ENCODE data around the gene SCN5A.

SCN5A gene

DNA sequence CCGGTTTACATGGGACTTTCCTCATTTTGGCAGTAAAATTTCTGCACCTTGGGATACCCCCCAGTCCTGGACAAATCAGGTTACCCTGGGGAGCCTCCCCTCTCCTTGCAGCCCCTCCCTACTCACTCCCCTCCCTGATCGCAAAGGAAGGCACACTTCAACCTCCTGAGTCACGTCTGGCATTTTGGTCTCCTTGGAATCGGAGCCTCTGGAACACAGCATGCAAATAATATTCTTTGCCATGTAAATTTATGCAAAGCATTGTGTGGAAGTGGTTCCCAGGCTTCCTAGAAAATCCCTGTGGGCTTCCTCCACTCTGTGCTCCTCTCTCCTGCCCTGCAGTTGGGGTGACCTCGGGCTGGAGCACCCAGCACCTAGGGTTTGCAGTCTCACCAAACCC lies 11.6 kb downstream of the SCN5A start:
- Histone ChIP-seq H3K9me3 (ENCODE audit: low read depth, low read length) (no peaks in the 10 kb centered on the region), H3K36me3 (ENCODE audit: insufficient read depth, low read length) (no peaks in the 10 kb centered on the region), H3K4me3 (no peak overlapping the region), H3K9ac (ENCODE audit: insufficient read length) (no peak overlapping the region), H3K27ac (no peak overlapping the region)
- TF ChIP-seq POLR2AphosphoS5 (IDR thresholded peaks at IDR 0.05; ENCODE audit: borderline replicate concordance, low read depth, low read length) (no peak), FOXP2 (optimal IDR thresholded peaks at IDR 0.05; ENCODE audit: control extremely low read depth, extremely low read length, insufficient read depth) (no peak), EZH2 (IDR thresholded peaks at IDR 0.05) (no peak)
- DNase-seq (ENCODE audit: low read depth, low spot score): no peak

DNA sequence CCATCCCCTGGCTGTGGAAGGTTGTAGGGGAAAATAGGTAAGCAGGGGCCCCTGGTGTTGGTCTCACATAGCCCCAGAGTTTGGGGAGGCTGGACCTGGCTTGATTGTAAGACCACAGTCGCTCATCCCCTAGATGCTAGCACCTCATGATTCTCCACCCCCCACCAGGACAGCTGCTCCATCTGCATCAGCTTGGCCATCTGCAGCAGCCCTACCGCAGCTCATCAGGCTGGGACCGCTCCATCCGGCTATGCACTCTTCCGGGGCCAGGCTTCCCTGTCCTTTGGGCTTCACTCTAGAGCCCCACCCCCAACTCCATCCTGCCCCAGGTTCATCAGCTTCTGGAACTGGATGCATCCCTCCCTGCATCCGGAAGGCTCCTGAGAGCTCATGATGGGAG lies 12.6 kb downstream of the SCN5A start:
- H3K9me3 ChIP-seq (ENCODE audit: low read depth, low read length): no peaks in the 10 kb centered on the region
- no peaks in the 10 kb centered on the region for H3K36me3 ChIP-seq (ENCODE audit: insufficient read depth, low read length)
- no peak overlapping the region for H3K4me3 ChIP-seq
- H3K27ac ChIP-seq: no peak overlapping the region
- TF ChIP-seq FOXP2 (optimal IDR thresholded peaks at IDR 0.05; ENCODE audit: control extremely low read depth, extremely low read length, insufficient read depth) (no peak), EZH2 (IDR thresholded peaks at IDR 0.05) (no peak), POLR2AphosphoS5 (IDR thresholded peaks at IDR 0.05; ENCODE audit: borderline replicate concordance, low read depth, low read length) (no peak)
- no peak for DNase-seq (ENCODE audit: low read depth, low spot score)
- no peak overlapping the region for H3K9ac ChIP-seq (ENCODE audit: insufficient read length)

- TF ChIP-seq FOXP2 (optimal IDR thresholded peaks at IDR 0.05; ENCODE audit: control extremely low read depth, extremely low read length, insufficient read depth) (no peak), POLR2AphosphoS5 (IDR thresholded peaks at IDR 0.05; ENCODE audit: borderline replicate concordance, low read depth, low read length) (no peak), EZH2 (IDR thresholded peaks at IDR 0.05) (no peak)
- no peaks in the 10 kb centered on the region for H3K36me3 ChIP-seq (ENCODE audit: insufficient read depth, low read length)
- no peak overlapping the region for H3K9ac ChIP-seq (ENCODE audit: insufficient read length)
- no peaks in the 10 kb centered on the region for H3K9me3 ChIP-seq (ENCODE audit: low read depth, low read length)
- no peak overlapping the region for H3K4me3 ChIP-seq
- H3K27ac ChIP-seq: no peak overlapping the region
- DNase-seq (ENCODE audit: low read depth, low spot score): no peak
Measured at GRCh38 chr3:38636464-38636863, 13.0 kb downstream of the SCN5A start.

DNA sequence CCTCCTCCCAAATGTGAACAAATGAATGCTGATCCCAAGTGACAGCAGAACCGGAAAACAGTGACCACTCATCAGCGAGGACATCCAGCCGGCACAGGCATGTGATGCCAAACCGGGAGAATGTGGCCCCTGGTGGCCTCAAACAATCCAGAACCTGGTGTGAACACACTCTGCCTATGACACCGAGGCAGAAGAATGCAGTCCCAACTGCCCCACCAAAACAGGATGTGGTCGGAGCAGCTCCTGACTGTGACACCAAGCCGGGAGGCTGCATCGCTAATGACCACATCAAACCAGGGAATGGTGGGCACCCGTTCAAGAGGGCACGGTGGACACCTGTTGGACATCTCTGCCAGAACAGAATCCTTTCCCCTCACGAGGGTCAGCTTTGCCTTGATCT lies 15.4 kb downstream of the SCN5A start:
- no peak overlapping the region for H3K4me3 ChIP-seq
- H3K36me3 ChIP-seq (ENCODE audit: insufficient read depth, low read length): no peaks in the 10 kb centered on the region
- H3K9me3 ChIP-seq (ENCODE audit: low read depth, low read length): no peaks in the 10 kb centered on the region
- no peak for TF ChIP-seq FOXP2 (optimal IDR thresholded peaks at IDR 0.05; ENCODE audit: control extremely low read depth, extremely low read length, insufficient read depth)
- no peak for TF ChIP-seq EZH2 (IDR thresholded peaks at IDR 0.05)
- no peak for TF ChIP-seq POLR2AphosphoS5 (IDR thresholded peaks at IDR 0.05; ENCODE audit: borderline replicate concordance, low read depth, low read length)
- no peak for DNase-seq (ENCODE audit: low read depth, low spot score)
- no peak overlapping the region for H3K9ac ChIP-seq (ENCODE audit: insufficient read length)
- no peak overlapping the region for H3K27ac ChIP-seq

GRCh38 chr3:38632989-38633388 lies 16.5 kb downstream of the SCN5A start:
- no peak for DNase-seq (ENCODE audit: low read depth, low spot score)
- Histone ChIP-seq H3K27ac (no peak overlapping the region), H3K36me3 (ENCODE audit: insufficient read depth, low read length) (no peaks in the 10 kb centered on the region), H3K4me3 (no peak overlapping the region), H3K9me3 (ENCODE audit: low read depth, low read length) (no peaks in the 10 kb centered on the region), H3K9ac (ENCODE audit: insufficient read length) (no peak overlapping the region)
- TF ChIP-seq POLR2AphosphoS5 (IDR thresholded peaks at IDR 0.05; ENCODE audit: borderline replicate concordance, low read depth, low read length) (no peak), FOXP2 (optimal IDR thresholded peaks at IDR 0.05; ENCODE audit: control extremely low read depth, extremely low read length, insufficient read depth) (no peak), EZH2 (IDR thresholded peaks at IDR 0.05) (no peak)

- no peak overlapping the region for H3K9ac ChIP-seq (ENCODE audit: insufficient read length)
- H3K27ac ChIP-seq: no peak overlapping the region
- H3K36me3 ChIP-seq (ENCODE audit: insufficient read depth, low read length): no peaks in the 10 kb centered on the region
- no peak for TF ChIP-seq POLR2AphosphoS5 (IDR thresholded peaks at IDR 0.05; ENCODE audit: borderline replicate concordance, low read depth, low read length)
- TF ChIP-seq FOXP2 (optimal IDR thresholded peaks at IDR 0.05; ENCODE audit: control extremely low read depth, extremely low read length, insufficient read depth): no peak
- TF ChIP-seq EZH2 (IDR thresholded peaks at IDR 0.05): no peak
- H3K4me3 ChIP-seq: no peak overlapping the region
- H3K9me3 ChIP-seq (ENCODE audit: low read depth, low read length): no peaks in the 10 kb centered on the region
- no peak for DNase-seq (ENCODE audit: low read depth, low spot score)
Measured at GRCh38 chr3:38630606-38631005, 18.9 kb downstream of the SCN5A start.

DNA sequence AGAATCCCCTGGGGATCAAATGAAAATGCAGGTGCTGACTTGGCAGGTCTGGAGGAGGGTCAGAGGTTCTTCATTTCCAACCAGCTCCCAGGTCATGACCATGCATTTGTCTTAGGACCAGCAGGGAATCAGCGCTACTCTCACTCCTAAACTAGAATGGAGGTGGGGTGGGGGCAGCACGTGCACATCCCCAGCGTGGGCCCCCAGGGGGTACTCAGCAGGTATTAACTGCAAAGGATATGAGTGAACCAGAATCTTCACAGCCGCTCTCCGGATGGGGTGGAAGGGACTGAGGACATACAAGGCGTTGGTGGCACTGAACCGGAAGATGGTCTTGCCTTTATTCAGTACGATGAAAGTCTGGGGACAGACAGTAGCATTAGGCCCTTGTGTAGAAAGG lies 19.4 kb downstream of the SCN5A start:
- no peak for DNase-seq (ENCODE audit: low read depth, low spot score)
- Histone ChIP-seq H3K9me3 (ENCODE audit: low read depth, low read length) (no peaks in the 10 kb centered on the region), H3K36me3 (ENCODE audit: insufficient read depth, low read length) (no peaks in the 10 kb centered on the region), H3K4me3 (no peak overlapping the region), H3K27ac (no peak overlapping the region), H3K9ac (ENCODE audit: insufficient read length) (no peak overlapping the region)
- TF ChIP-seq POLR2AphosphoS5 (IDR thresholded peaks at IDR 0.05; ENCODE audit: borderline replicate concordance, low read depth, low read length) (no peak), FOXP2 (optimal IDR thresholded peaks at IDR 0.05; ENCODE audit: control extremely low read depth, extremely low read length, insufficient read depth) (no peak), EZH2 (IDR thresholded peaks at IDR 0.05) (no peak)

GRCh38 chr3:38628835-38629234 lies 20.7 kb downstream of the SCN5A start:
- TF ChIP-seq FOXP2 (optimal IDR thresholded peaks at IDR 0.05; ENCODE audit: control extremely low read depth, extremely low read length, insufficient read depth) (no peak), POLR2AphosphoS5 (IDR thresholded peaks at IDR 0.05; ENCODE audit: borderline replicate concordance, low read depth, low read length) (no peak), EZH2 (IDR thresholded peaks at IDR 0.05) (no peak)
- DNase-seq (ENCODE audit: low read depth, low spot score): no peak
- H3K4me3 ChIP-seq: no peak overlapping the region
- no peak overlapping the region for H3K9ac ChIP-seq (ENCODE audit: insufficient read length)
- H3K27ac ChIP-seq: no peak overlapping the region
- no peaks in the 10 kb centered on the region for H3K36me3 ChIP-seq (ENCODE audit: insufficient read depth, low read length)
- H3K9me3 ChIP-seq (ENCODE audit: low read depth, low read length): no peaks in the 10 kb centered on the region

DNA sequence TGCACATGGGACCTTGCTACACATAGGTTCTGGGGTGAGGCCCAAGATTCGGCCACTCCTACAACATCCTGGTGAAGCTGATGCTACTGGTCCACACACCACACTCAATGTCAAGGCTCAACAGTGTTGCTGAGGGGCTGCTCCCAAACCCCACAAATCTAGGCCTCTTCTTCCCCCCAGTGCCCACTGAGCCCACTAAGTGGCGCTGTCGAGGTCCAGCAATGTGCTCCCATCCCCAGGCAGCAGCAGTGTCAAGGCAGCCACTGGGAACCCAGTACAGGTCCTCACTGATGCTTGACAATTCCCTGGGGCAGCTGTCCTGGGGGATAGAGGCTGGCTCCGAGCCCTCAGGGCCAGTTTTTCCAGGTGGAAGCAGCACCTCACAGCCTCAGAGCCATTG lies 21.5 kb downstream of the SCN5A start:
- H3K27ac ChIP-seq: no peak overlapping the region
- H3K9me3 ChIP-seq (ENCODE audit: low read depth, low read length): no peaks in the 10 kb centered on the region
- H3K4me3 ChIP-seq: no peak overlapping the region
- H3K36me3 ChIP-seq (ENCODE audit: insufficient read depth, low read length): no peaks in the 10 kb centered on the region
- H3K9ac ChIP-seq (ENCODE audit: insufficient read length): no peak overlapping the region
- no peak for TF ChIP-seq EZH2 (IDR thresholded peaks at IDR 0.05)
- no peak for TF ChIP-seq POLR2AphosphoS5 (IDR thresholded peaks at IDR 0.05; ENCODE audit: borderline replicate concordance, low read depth, low read length)
- TF ChIP-seq FOXP2 (optimal IDR thresholded peaks at IDR 0.05; ENCODE audit: control extremely low read depth, extremely low read length, insufficient read depth): no peak
- DNase-seq (ENCODE audit: low read depth, low spot score): no peak
